ENCODE results near the gene DGCR2. TPM values are rescaled to one million over a fixed set of nuclear protein-coding genes. Genes with fewer than 3 reads are reported as not detected.
"Not testable (repeated sequence)": the region's sequence is repeated elsewhere in the genome, so short reads cannot be mapped to it uniquely, and the experiment has no call there.

DGCR2 gene
- total RNA-seq, 1 experiment from 2014 or later = 42.9 TPM

GRCh38 chr22:19164425-19164824 lies 42.2 kb upstream of the DGCR2 start:
- TF ChIP-seq ZNF274 (IDR thresholded peaks at IDR 0.05; ENCODE audit: low read depth, low read length) = no peak
- no peak for TF ChIP-seq EZH2 (IDR thresholded peaks at IDR 0.05)
- no peak for TF ChIP-seq REST (IDR thresholded peaks at IDR 0.05; ENCODE audit: low read depth)
- no peak for TF ChIP-seq TCF7L2 (IDR thresholded peaks at IDR 0.05; ENCODE audit: borderline replicate concordance, extremely low read depth, insufficient read depth, insufficient read length)
- no peak for TF ChIP-seq SRF (IDR thresholded peaks at IDR 0.05; ENCODE audit: low read depth)
- TF ChIP-seq YY1 (IDR thresholded peaks at IDR 0.05; ENCODE audit: extremely low read depth, insufficient replicate concordance, low read depth, low read length) = no peak
- no peak for TF ChIP-seq ELF1 (IDR thresholded peaks at IDR 0.05; ENCODE audit: borderline replicate concordance, low read depth)
- TF ChIP-seq POLR2AphosphoS5 (IDR thresholded peaks at IDR 0.05; ENCODE audit: low read depth, low read length) = no peak
- TF ChIP-seq JUND (IDR thresholded peaks at IDR 0.05) = no peak
- intact Hi-C loops (cut with micrococcal nuclease) = no loop called here
- BruUV-seq (replicated peaks) = no TSS peak
- RAD21 ChIA-PET (ENCODE audit: low non-redundant PET in 1 of 2, low total read pairs in 2 of 2, uncharacterized antibody in 2 of 2, unreplicated experiment in 2 of 2) = no interaction called here
- no peak for DNase-seq (ENCODE audit: low read depth, low spot score)
- Histone ChIP-seq H3K4me1 (ENCODE audit: control insufficient read depth in 1 of 2, insufficient read depth in 2 of 2, low read length in 2 of 2) (no peaks in the 10 kb centered on the region; a peak in 1 of 4 replicates), H2AFZ (ENCODE audit: low read depth, low read length, poor library complexity, severe bottlenecking) (no peak overlapping the region), H3K27me3 (ENCODE audit: insufficient read depth, low read length) (peaks cover 12% of the 10 kb centered on the region), H3K9me3 (ENCODE audit: control insufficient read depth in 1 of 2, insufficient read depth in 1 of 2, low read depth in 1 of 2, low read length in 2 of 2) (no peaks in the 10 kb centered on the region), H3K36me3 (ENCODE audit: control insufficient read depth in 1 of 2, insufficient read depth in 2 of 2, low read length in 2 of 2) (no peaks in the 10 kb centered on the region), H3K9ac (ENCODE audit: low read length) (no peak overlapping the region), H4K20me1 (ENCODE audit: insufficient read depth) (no peaks in the 10 kb centered on the region), H3K27ac (ENCODE audit: low read depth, low read length) (no peak overlapping the region), H3K4me2 (ENCODE audit: low read length) (no peak overlapping the region), H3K9me2 (ENCODE audit: insufficient read depth) (no peaks in the 10 kb centered on the region), H3K79me2 (ENCODE audit: insufficient read depth, low read length) (no peaks in the 10 kb centered on the region), H3K4me3 (replicated peaks in 1 of 2; ENCODE audit: low read depth in 1 of 2, low read length in 2 of 2) (no peak overlapping the region)
- CTCF ChIA-PET = no interaction called here
- POLR2A ChIA-PET = no interaction called here
- no peak for ATAC-seq

DNA sequence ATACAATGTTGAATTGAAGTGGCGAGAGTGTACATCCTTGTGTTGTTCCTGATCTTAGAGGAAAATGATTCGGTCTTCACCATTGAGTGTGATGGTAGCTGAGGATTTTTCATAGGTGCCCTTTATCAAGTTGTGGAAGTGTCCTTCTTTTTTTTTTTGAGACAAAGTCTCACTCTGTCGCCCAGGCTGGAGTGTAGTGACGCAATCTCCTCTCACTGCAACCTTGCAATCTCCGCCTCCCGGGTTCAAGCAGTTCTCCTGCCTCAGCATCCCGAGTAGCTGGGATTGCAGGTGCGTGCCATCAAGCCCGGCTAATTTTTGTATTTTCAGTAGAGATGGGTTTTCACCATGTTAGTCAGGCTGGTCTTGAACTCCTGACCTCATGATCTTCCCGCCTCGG lies 36.4 kb upstream of the DGCR2 start:
- H3K4me2 ChIP-seq (ENCODE audit: low read length); H3K79me2 ChIP-seq (ENCODE audit: insufficient read depth, low read length); DNase-seq (ENCODE audit: low read depth, low spot score); H3K4me3 ChIP-seq (replicated peaks in 1 of 2; ENCODE audit: low read depth in 1 of 2, low read length in 2 of 2); H3K9me3 ChIP-seq (ENCODE audit: control insufficient read depth in 1 of 2, insufficient read depth in 1 of 2, low read depth in 1 of 2, low read length in 2 of 2); RAD21 ChIA-PET (ENCODE audit: low non-redundant PET in 1 of 2, low total read pairs in 2 of 2, uncharacterized antibody in 2 of 2, unreplicated experiment in 2 of 2); H3K27ac ChIP-seq (ENCODE audit: low read depth, low read length); H3K4me1 ChIP-seq (ENCODE audit: control insufficient read depth in 1 of 2, insufficient read depth in 2 of 2, low read length in 2 of 2); ATAC-seq; H4K20me1 ChIP-seq (ENCODE audit: insufficient read depth); POLR2A ChIA-PET; H2AFZ ChIP-seq (ENCODE audit: low read depth, low read length, poor library complexity, severe bottlenecking); H3K36me3 ChIP-seq (ENCODE audit: control insufficient read depth in 1 of 2, insufficient read depth in 2 of 2, low read length in 2 of 2); H3K9ac ChIP-seq (ENCODE audit: low read length); H3K27me3 ChIP-seq (ENCODE audit: insufficient read depth, low read length); intact Hi-C loops (cut with micrococcal nuclease); BruUV-seq (replicated peaks); H3K9me2 ChIP-seq (ENCODE audit: insufficient read depth): not testable (repeated sequence)
- CTCF ChIA-PET = interaction anchor here (1.0 to 1.7 kb wide), 3 partner anchors 14 to 20 kb away, joined by 3 to 4 read pairs (median 4); partner anchors contain the start of genes ESS2 and SLC25A1

- intact Hi-C loops (cut with micrococcal nuclease); ATAC-seq; H3K4me3 ChIP-seq (replicated peaks in 1 of 2; ENCODE audit: low read depth in 1 of 2, low read length in 2 of 2); H2AFZ ChIP-seq (ENCODE audit: low read depth, low read length, poor library complexity, severe bottlenecking); H3K36me3 ChIP-seq (ENCODE audit: control insufficient read depth in 1 of 2, insufficient read depth in 2 of 2, low read length in 2 of 2); CTCF ChIA-PET; H3K79me2 ChIP-seq (ENCODE audit: insufficient read depth, low read length); H4K20me1 ChIP-seq (ENCODE audit: insufficient read depth); H3K9ac ChIP-seq (ENCODE audit: low read length); H3K27me3 ChIP-seq (ENCODE audit: insufficient read depth, low read length); BruUV-seq (replicated peaks); H3K27ac ChIP-seq (ENCODE audit: low read depth, low read length); H3K4me2 ChIP-seq (ENCODE audit: low read length); H3K9me3 ChIP-seq (ENCODE audit: control insufficient read depth in 1 of 2, insufficient read depth in 1 of 2, low read depth in 1 of 2, low read length in 2 of 2); RAD21 ChIA-PET (ENCODE audit: low non-redundant PET in 1 of 2, low total read pairs in 2 of 2, uncharacterized antibody in 2 of 2, unreplicated experiment in 2 of 2); H3K4me1 ChIP-seq (ENCODE audit: control insufficient read depth in 1 of 2, insufficient read depth in 2 of 2, low read length in 2 of 2); DNase-seq (ENCODE audit: low read depth, low spot score); H3K9me2 ChIP-seq (ENCODE audit: insufficient read depth): not testable (repeated sequence)
- POLR2A ChIA-PET = interaction anchor here (1.0 kb wide), 1 partner anchor 23 kb away, joined by 4 read pairs; the partner anchor contains the start of gene SLC25A1
Measured at GRCh38 chr22:19156109-19156508, 33.9 kb upstream of the DGCR2 start.
